K562 (cell line): ENCODE results near the gene HOXD9. TPM values are rescaled to one million over a fixed set of nuclear protein-coding genes. Genes with fewer than 3 reads are reported as not detected.

Experiments
- CBFA2T3 ChIP-seq: fragments of 450-650 bp; IDR thresholded peaks from 2 replicates; pipeline ENCODE4 v1.6.1; 2017
- HLTF ChIP-seq: fragments of 450-650 bp; IDR thresholded peaks from 2 replicates; pipeline ENCODE4 v1.6.1; 2016
- KDM1A ChIP-seq, 2 experiments: fragments of 450-650 bp; IDR thresholded peaks; 2 replicates each; pipeline ENCODE4 v1.6.1; 2016; ENCODE audit warnings: mild to moderate bottlenecking in 2 of 2
- NELFE ChIP-seq: IDR thresholded peaks from 2 replicates; pipeline ENCODE4 v1.6.1; 2011; ENCODE audit warnings: mild to moderate bottlenecking; ENCODE audit not compliant: insufficient read depth, insufficient read length
- ZBTB17 ChIP-seq: fragments of 450-650 bp; formaldehyde crosslinking; IDR thresholded peaks from 2 replicates; pipeline ENCODE4 v1.4.0; 2020; ENCODE audit warnings: mild to moderate bottlenecking
- ZNF174 ChIP-seq: fragments of 250-450 bp; sonication (Bioruptor Pico); IDR thresholded peaks from 2 replicates; pipeline ENCODE4 v1.4.0; 2020; ENCODE audit warnings: mild to moderate bottlenecking
- ZNF507 ChIP-seq: conservative IDR thresholded peaks from 2 replicates; pipeline ENCODE4 v1.6.1; 2017; ENCODE audit warnings: missing genetic modification characterization, missing compliant biosample characterization
- polyA plus RNA-seq, 8 experiments: library from polyadenylated mRNA; depleted of rRNA in 4 of 8; stranded (reverse) in 5 of 8; unstranded in 3 of 8; fragments of >200 nt; fragmentation: Nextera tagmentation in 2 of 8; fragmentation: Illumina TruSeq in 1 of 8; extraction: Ambion mirVana in 2 of 8; extraction: Trizol in 1 of 8; gene quantifications; 2 replicates each; pipeline versions ENCODE4 v1.2.1 to v1.2.3, GENCODE V29; 2011 to 2014; ENCODE audit warnings: inconsistent platforms in 1 of 8, missing spikeins in 1 of 8
- total RNA-seq, 7 experiments: library from RNA; depleted of rRNA in 6 of 7; stranded (reverse); fragments of >200 nt in 6 of 7; fragmentation: Illumina TruSeq in 2 of 7; extraction: Trizol in 2 of 7; gene quantifications; 2 replicates each; pipeline versions ENCODE4 v1.2.1 to v1.2.3, GENCODE V29; 2011 to 2021; ENCODE audit warnings: low replicate concordance in 1 of 7
- TF ChIP-seq, protein P1 (sequence below): fragments of 450-650 bp; IDR thresholded peaks from 2 replicates; pipeline ENCODE4 v1.6.1; 2014; ENCODE audit warnings: low read depth, mild to moderate bottlenecking, moderate library complexity, borderline replicate concordance
- TF ChIP-seq, protein P2 (sequence below): fragments of 200-800 bp; sonication (Bioruptor generic); IDR thresholded peaks from 2 replicates; pipeline ENCODE4 v1.6.1; 2017; ENCODE audit warnings: missing genetic modification characterization, missing compliant biosample characterization
- TF ChIP-seq, protein P3 (sequence below): fragments of 250-450 bp; sonication (Bioruptor Pico); IDR thresholded peaks from 2 replicates; pipeline ENCODE4 v1.4.0; 2020; ENCODE audit warnings: mild to moderate bottlenecking, moderate library complexity
- TF ChIP-seq, protein P4 (sequence below): IDR thresholded peaks from 2 replicates; pipeline ENCODE4 v1.6.1; 2014; ENCODE audit warnings: antibody characterized with exemption
- TF ChIP-seq, protein P5 (sequence below), 2 experiments: fragments of 450-650 bp; IDR thresholded peaks; 2 replicates each; pipeline ENCODE4 v1.6.1; 2016; ENCODE audit warnings: mild to moderate bottlenecking in 2 of 2, borderline replicate concordance in 1 of 2, low read depth in 1 of 2, moderate library complexity in 1 of 2
- TF ChIP-seq, protein P6 (sequence below): fragments of 250-450 bp; sonication (Bioruptor Pico); IDR thresholded peaks from 2 replicates; pipeline ENCODE4 v1.5.0; 2021

Gene HOXD9
- total and polyA plus RNA-seq, 9 of the 15 experiments (the other 6 are each of a cell fraction or from before 2014, with no cell fraction given): not detected

DNA sequence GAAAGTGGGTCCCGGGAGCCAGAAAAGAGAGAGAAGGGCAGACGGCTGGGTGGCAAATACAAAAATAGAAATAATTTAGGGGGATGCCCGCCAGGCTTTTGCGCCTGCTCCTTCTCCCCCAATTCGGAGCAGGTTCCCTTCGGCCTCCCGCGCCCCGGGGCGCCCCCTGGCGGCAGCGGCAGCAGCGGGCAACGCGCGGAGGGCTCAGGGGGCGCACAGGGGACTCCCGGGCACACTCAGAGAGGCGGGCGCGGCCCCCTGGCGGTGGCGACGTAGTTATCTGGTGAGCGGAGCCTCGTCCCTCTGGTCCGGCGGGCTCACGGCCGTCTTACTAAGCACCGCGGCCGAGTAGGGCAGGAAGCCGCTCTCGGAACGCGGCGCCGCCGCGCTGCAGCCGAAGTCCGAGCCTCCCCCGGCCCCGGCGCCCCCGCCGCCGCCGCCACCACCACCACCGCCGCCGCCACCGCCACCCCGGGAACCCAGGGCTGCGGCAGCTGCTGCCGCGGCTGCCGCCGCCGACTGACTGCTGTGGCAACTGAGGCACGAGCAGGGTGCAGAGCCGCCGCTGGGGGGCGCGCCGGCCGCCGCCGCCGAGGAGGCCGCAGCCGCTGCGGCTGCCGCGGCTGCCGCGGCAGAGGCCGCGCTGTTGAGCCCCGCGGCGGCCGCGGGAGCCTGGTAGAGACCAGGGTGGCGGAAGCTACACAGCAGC lies 42.5 kb upstream of the HOXD9 start (continued):
- TF ChIP-seq, protein P1, sequence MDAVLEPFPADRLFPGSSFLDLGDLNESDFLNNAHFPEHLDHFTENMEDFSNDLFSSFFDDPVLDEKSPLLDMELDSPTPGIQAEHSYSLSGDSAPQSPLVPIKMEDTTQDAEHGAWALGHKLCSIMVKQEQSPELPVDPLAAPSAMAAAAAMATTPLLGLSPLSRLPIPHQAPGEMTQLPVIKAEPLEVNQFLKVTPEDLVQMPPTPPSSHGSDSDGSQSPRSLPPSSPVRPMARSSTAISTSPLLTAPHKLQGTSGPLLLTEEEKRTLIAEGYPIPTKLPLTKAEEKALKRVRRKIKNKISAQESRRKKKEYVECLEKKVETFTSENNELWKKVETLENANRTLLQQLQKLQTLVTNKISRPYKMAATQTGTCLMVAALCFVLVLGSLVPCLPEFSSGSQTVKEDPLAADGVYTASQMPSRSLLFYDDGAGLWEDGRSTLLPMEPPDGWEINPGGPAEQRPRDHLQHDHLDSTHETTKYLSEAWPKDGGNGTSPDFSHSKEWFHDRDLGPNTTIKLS: no peak
- TF ChIP-seq, protein P2, sequence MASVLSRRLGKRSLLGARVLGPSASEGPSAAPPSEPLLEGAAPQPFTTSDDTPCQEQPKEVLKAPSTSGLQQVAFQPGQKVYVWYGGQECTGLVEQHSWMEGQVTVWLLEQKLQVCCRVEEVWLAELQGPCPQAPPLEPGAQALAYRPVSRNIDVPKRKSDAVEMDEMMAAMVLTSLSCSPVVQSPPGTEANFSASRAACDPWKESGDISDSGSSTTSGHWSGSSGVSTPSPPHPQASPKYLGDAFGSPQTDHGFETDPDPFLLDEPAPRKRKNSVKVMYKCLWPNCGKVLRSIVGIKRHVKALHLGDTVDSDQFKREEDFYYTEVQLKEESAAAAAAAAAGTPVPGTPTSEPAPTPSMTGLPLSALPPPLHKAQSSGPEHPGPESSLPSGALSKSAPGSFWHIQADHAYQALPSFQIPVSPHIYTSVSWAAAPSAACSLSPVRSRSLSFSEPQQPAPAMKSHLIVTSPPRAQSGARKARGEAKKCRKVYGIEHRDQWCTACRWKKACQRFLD (CRISPR knock-in tag): no peak
- TF ChIP-seq, protein P3, sequence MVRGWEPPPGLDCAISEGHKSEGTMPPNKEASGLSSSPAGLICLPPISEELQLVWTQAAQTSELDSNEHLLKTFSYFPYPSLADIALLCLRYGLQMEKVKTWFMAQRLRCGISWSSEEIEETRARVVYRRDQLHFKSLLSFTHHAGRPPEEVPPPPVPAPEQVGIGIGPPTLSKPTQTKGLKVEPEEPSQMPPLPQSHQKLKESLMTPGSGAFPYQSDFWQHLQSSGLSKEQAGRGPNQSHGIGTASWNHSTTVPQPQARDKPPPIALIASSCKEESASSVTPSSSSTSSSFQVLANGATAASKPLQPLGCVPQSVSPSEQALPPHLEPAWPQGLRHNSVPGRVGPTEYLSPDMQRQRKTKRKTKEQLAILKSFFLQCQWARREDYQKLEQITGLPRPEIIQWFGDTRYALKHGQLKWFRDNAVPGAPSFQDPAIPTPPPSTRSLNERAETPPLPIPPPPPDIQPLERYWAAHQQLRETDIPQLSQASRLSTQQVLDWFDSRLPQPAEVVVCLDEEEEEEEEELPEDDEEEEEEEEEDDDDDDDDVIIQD: no peak
- TF ChIP-seq, protein P4, sequence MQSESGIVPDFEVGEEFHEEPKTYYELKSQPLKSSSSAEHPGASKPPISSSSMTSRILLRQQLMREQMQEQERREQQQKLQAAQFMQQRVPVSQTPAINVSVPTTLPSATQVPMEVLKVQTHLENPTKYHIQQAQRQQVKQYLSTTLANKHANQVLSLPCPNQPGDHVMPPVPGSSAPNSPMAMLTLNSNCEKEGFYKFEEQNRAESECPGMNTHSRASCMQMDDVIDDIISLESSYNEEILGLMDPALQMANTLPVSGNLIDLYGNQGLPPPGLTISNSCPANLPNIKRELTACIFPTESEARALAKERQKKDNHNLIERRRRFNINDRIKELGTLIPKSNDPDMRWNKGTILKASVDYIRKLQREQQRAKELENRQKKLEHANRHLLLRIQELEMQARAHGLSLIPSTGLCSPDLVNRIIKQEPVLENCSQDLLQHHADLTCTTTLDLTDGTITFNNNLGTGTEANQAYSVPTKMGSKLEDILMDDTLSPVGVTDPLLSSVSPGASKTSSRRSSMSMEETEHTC: no peak
- TF ChIP-seq ZNF507 (tag) (no peak), KDM1A (IDR thresholded peaks at IDR 0.05) (no peak), NELFE (no peak), CBFA2T3 (no peak), HLTF (no peak), ZNF174 (no peak), ZBTB17 (CRISPR knock-in tag) (no peak)
- TF ChIP-seq, protein P5, sequence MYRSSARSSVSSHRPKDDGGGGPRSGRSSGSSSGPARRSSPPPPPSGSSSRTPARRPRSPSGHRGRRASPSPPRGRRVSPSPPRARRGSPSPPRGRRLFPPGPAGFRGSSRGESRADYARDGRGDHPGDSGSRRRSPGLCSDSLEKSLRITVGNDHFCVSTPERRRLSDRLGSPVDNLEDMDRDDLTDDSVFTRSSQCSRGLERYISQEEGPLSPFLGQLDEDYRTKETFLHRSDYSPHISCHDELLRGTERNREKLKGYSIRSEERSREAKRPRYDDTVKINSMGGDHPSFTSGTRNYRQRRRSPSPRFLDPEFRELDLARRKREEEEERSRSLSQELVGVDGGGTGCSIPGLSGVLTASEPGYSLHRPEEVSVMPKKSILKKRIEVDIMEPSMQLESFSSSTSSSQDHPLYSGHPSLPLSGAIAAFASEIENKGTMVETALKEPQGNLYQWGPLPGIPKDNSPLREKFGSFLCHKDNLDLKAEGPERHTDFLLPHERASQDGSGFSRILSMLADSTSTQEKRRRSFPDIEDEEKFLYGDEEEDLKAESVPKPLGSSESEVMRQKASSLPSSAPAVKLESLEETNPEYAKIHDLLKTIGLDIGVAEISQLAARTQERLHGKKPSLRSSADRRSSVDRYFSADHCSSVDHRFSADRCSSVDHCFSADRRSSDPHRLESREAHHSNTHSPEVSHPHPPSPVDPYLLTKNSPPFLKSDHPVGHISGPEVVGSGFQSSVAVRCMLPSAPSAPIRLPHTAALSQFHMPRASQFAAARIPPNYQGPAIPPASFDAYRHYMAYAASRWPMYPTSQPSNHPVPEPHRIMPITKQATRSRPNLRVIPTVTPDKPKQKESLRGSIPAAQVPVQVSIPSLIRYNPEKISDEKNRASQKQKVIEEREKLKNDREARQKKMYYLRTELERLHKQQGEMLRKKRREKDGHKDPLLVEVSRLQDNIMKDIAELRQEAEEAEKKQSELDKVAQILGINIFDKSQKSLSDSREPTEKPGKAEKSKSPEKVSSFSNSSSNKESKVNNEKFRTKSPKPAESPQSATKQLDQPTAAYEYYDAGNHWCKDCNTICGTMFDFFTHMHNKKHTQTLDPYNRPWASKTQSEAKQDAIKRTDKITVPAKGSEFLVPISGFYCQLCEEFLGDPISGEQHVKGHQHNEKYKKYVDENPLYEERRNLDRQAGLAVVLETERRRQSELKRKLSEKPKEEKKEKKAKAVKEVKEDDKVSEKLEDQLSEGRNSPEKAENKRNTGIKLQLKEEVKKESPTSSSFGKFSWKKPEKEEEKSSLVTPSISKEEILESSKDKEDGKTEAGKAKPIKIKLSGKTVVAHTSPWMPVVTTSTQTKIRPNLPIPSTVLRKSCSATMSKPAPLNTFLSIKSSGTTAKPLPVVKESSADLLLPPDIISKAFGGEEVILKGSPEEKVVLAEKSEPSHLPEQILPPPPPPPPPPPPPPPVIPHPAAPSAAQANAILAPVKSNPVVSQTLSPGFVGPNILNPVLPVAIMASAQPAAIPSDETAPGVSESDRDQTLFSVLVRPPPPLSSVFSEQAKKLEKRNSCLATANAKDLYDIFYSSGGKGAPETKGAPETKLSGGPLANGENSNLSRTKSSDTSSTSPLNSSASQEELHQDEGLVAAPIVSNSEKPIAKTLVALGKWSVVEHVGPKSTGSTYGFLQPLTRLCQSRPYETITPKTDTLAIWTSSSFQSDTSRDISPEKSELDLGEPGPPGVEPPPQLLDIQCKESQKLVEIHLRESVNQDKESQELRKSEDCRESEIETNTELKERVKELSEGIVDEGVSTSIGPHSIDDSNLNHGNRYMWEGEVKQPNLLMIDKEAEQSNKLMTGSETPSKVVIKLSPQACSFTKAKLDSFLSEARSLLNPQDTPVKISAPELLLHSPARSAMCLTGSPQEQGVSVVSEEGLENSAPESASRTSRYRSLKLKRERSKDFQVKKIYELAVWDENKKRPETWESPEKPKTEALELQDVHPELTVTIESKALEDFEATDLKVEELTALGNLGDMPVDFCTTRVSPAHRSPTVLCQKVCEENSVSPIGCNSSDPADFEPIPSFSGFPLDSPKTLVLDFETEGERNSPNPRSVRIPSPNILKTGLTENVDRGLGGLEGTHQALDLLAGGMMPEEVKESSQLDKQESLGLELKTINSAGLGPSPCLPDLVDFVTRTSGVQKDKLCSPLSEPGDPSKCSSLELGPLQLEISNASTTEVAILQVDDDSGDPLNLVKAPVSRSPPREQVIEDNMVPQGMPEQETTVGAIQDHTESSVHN (IDR thresholded peaks at IDR 0.05; ENCODE audit: borderline replicate concordance in 1 of 2, low read depth in 1 of 2): no peak
- TF ChIP-seq, protein P6, sequence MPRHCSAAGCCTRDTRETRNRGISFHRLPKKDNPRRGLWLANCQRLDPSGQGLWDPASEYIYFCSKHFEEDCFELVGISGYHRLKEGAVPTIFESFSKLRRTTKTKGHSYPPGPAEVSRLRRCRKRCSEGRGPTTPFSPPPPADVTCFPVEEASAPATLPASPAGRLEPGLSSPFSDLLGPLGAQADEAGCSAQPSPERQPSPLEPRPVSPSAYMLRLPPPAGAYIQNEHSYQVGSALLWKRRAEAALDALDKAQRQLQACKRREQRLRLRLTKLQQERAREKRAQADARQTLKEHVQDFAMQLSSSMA: no peak
